Stomach (tissue), 9 donors: ENCODE data around the gene CCDC61. TPM values are rescaled to one million over a fixed set of nuclear protein-coding genes. Genes with fewer than 3 reads are reported as not detected.

Experiments
- DNase-seq, 2 donors: peaks; one replicate each; pipeline versions ENCODE4 v3.0.0 to v3.0.0-alpha.2; 2013 to 2019
- H3K27ac ChIP-seq, 5 donors: fragments of 200-600 bp in 4 of 5; sonication (generic) in 4 of 5; one replicate each; pipeline ENCODE4 v1.5.1; 2013 to 2019; ENCODE audit warnings: mild to moderate bottlenecking in 1 of 5, moderate library complexity in 1 of 5
- H3K27me3 ChIP-seq, 3 donors: fragments of 200-600 bp; sonication (generic); one replicate each; pipeline ENCODE4 v1.5.1; 2017 to 2019; ENCODE audit warnings: mixed run types in 1 of 3
- H3K36me3 ChIP-seq, 4 donors: fragments of 200-600 bp; sonication (generic); 1 replicate in 3 of 4; 2 replicates in 1 of 4; pipeline ENCODE4 v1.5.1; 2016 to 2019
- H3K4me1 ChIP-seq, 4 donors: fragments of 200-600 bp; sonication (generic); one replicate each; pipeline ENCODE4 v1.5.1; 2016 to 2019
- H3K4me3 ChIP-seq, 4 donors: fragments of 200-600 bp; sonication (generic) in 3 of 4; one replicate each; pipeline ENCODE4 v1.5.1; 2016 to 2019; ENCODE audit warnings: mild to moderate bottlenecking in 1 of 4
- H3K9me3 ChIP-seq, 4 donors: fragments of 200-600 bp; sonication (generic); one replicate each; pipeline ENCODE4 v1.5.1; 2016 to 2019
- CTCF ChIP-seq, 7 experiments: fragments of 450-650 bp in 4 of 7; fragments of 200-600 bp in 3 of 7; sonication (generic) in 3 of 7; IDR thresholded peaks; one replicate each; pipeline ENCODE4 v1.5.1; 2016 to 2019; ENCODE audit warnings: antibody characterized with exemption in 7 of 7, control low read depth in 2 of 7, mild to moderate bottlenecking in 1 of 7
- EP300 ChIP-seq: sonication (generic); formaldehyde crosslinking; IDR thresholded peaks from one replicate; pipeline ENCODE4 v1.6.1; 2017; ENCODE audit warnings: antibody characterized with exemption
- POLR2A ChIP-seq, 4 donors: fragments of 450-650 bp; IDR thresholded peaks; one replicate each; pipeline ENCODE4 v1.6.1; 2016; ENCODE audit warnings: antibody characterized with exemption in 4 of 4, control low read depth in 2 of 4, mild to moderate bottlenecking in 1 of 4, moderate library complexity in 1 of 4
- POLR2AphosphoS5 ChIP-seq, 3 donors: sonication (generic); formaldehyde crosslinking; IDR thresholded peaks; one replicate each; pipeline ENCODE4 v1.6.1; 2016; ENCODE audit warnings: antibody characterized with exemption in 3 of 3
- WGBS, 5 donors: extraction: QIAGEN DNeasy Blood & Tissue Kit in 3 of 5; methylation state at CpG; one replicate each; pipeline versions ENCODE4 v1.1.5 to v1.1.7; 2013 to 2018; 5-methylcytosine and 5-hydroxymethylcytosine counted together
- intact Hi-C: fragments of 100-400 bp; cut with DNase I; formaldehyde crosslinking; loops from one replicate; pipeline ENCODE4 v1.15.1; 2023; ENCODE audit warnings: low total_unique reads
- polyA plus RNA-seq, 3 donors: library from polyadenylated mRNA; stranded (reverse); fragments of 200-250 nt; gene quantifications; one replicate each; pipeline ENCODE4 v1.2.3, GENCODE V29; 2013
- total RNA-seq, 5 donors: library from RNA; depleted of rRNA; stranded (reverse); fragments of >200 nt; gene quantifications; one replicate each; pipeline versions ENCODE4 v1.1.0 to v1.2.3, GENCODE V29; 2014 to 2016
- donor health status: healthy with polysubstance abuse.
- donor health status: Bipolar disorder and iron deficiency.
- donor health status: healthy.

Gene CCDC61
- total and polyA plus RNA-seq, 8 donors: 2.4 to 38.8 (median 13.2) TPM

GRCh38 chr19:46009530-46010510 is 14.6 kb downstream of the CCDC61 start:
- Histone ChIP-seq H3K27ac (no peak overlapping the region), H3K4me3 (no peak overlapping the region), H3K4me1 (peaks cover 6 to 11% (median 7%) of the 10 kb centered on the region in 4 donors), H3K27me3 (peaks cover 0 to 23% (median 6%) of the 10 kb centered on the region in 3 donors), H3K9me3 (no peaks in the 10 kb centered on the region), H3K36me3 (peaks cover 0 to 44% (median 36%) of the 10 kb centered on the region in 4 donors)
- peak; percentile 80 to 87 for DNase-seq
- intact Hi-C loops: loop anchor here (10.0 kb wide), 1 partner anchor 95 kb away; the partner anchor contains the start of gene NANOS2
- no peak for TF ChIP-seq POLR2A (IDR thresholded peaks at IDR 0.05)
- peak in 5 of 7 experiments; percentile 53 to 96 (median 91) for TF ChIP-seq CTCF (IDR thresholded peaks at IDR 0.05)
- 43 to 58% (median 53%) methylated on average over 21 to 28 of the region's 28 CpGs for WGBS, 5 donors

GRCh38 chr19:46014534-46014933 is 19.3 kb downstream of the CCDC61 start:
- Histone ChIP-seq H3K4me3 (peak overlapping the region; percentile 53 to 91 (median 76)), H3K27ac (peak overlapping the region in 2 of 5 donors; percentile 36 to 58), H3K9me3 (no peaks in the 10 kb centered on the region), H3K4me1 (peaks cover 27 to 31% (median 30%) of the 10 kb centered on the region in 4 donors), H3K36me3 (peaks cover 0 to 25% (median 16%) of the 10 kb centered on the region in 4 donors), H3K27me3 (peaks cover 0 to 38% (median 20%) of the 10 kb centered on the region in 3 donors)
- DNase-seq: peak in 1 of 2 donors; percentile 36
- no peak for TF ChIP-seq POLR2AphosphoS5 (IDR thresholded peaks at IDR 0.05)
- TF ChIP-seq EP300: no peak
- no peak for TF ChIP-seq CTCF (IDR thresholded peaks at IDR 0.05)
- TF ChIP-seq POLR2A (IDR thresholded peaks at IDR 0.05): no peak
- intact Hi-C loops: no loop called here
- 19 to 46% (median 34%) methylated on average over 8 of the region's 8 CpGs for WGBS, 5 donors

GRCh38 chr19:46014941-46015686 is 19.8 kb downstream of the CCDC61 start:
- Histone ChIP-seq H3K4me1 (peaks cover 27 to 31% (median 29%) of the 10 kb centered on the region in 4 donors), H3K36me3 (peaks cover 0 to 25% (median 16%) of the 10 kb centered on the region in 4 donors), H3K27me3 (peaks cover 0 to 38% (median 20%) of the 10 kb centered on the region in 3 donors), H3K4me3 (peak overlapping the region; percentile 53 to 91 (median 76)), H3K27ac (peak overlapping the region in 2 of 5 donors; percentile 36 to 58), H3K9me3 (no peaks in the 10 kb centered on the region)
- TF ChIP-seq POLR2AphosphoS5 (IDR thresholded peaks at IDR 0.05) (peak in 1 of 3 donors; percentile 60), EP300 (no peak)
- 3 to 9% (median 7%) methylated on average over 38 to 74 of the region's 74 CpGs for WGBS, 5 donors
- intact Hi-C loops: no loop called here
- peak; percentile 90 for DNase-seq

GRCh38 chr19:46015687-46016425 is 20.6 kb downstream of the CCDC61 start:
- peaks cover 27 to 31% (median 29%) of the 10 kb centered on the region in 4 donors for H3K4me1 ChIP-seq
- H3K27ac ChIP-seq: peak overlapping the region in 4 of 5 donors; percentile 29 to 62 (median 44)
- peaks cover 0 to 25% (median 12%) of the 10 kb centered on the region in 4 donors for H3K36me3 ChIP-seq
- peak overlapping the region; percentile 53 to 91 (median 76) for H3K4me3 ChIP-seq
- intact Hi-C loops: no loop called here
- no peaks in the 10 kb centered on the region for H3K9me3 ChIP-seq
- TF ChIP-seq CTCF (IDR thresholded peaks at IDR 0.05) (no peak), POLR2AphosphoS5 (IDR thresholded peaks at IDR 0.05) (no peak), POLR2A (IDR thresholded peaks at IDR 0.05) (no peak)
- DNase-seq: peak in 1 of 2 donors; percentile 63
- peaks cover 0 to 38% (median 20%) of the 10 kb centered on the region in 3 donors for H3K27me3 ChIP-seq
- 2 to 8% (median 3%) methylated on average over 30 to 63 of the region's 63 CpGs for WGBS, 5 donors
